Rectal smooth muscle tissue (tissue), 1 donor: ENCODE measurements around the gene RHBDD1.
"Not testable (repeated sequence)": the region's sequence is repeated elsewhere in the genome, so short reads cannot be mapped to it uniquely, and the experiment has no call there.

ENCODE experiments used
- H3K27ac ChIP-seq: one replicate; pipeline ENCODE4 v1.7.0; 2013; ENCODE audit warnings: low read depth, low read length, inconsistent platforms
- H3K27me3 ChIP-seq: one replicate; pipeline ENCODE4 v1.7.0; 2013; ENCODE audit warnings: low read length; ENCODE audit not compliant: control insufficient read depth, insufficient read depth
- H3K36me3 ChIP-seq: one replicate; pipeline ENCODE4 v1.7.0; 2013; ENCODE audit warnings: low read length; ENCODE audit not compliant: control insufficient read depth, insufficient read depth
- H3K4me1 ChIP-seq: one replicate; pipeline ENCODE4 v1.7.0; 2013; ENCODE audit warnings: low read length; ENCODE audit not compliant: control insufficient read depth, insufficient read depth
- H3K4me3 ChIP-seq: one replicate; pipeline ENCODE4 v1.7.0; 2013; ENCODE audit warnings: low read length
- H3K9ac ChIP-seq: one replicate; pipeline ENCODE4 v1.7.0; 2013; ENCODE audit warnings: low read length

The RHBDD1 gene

DNA sequence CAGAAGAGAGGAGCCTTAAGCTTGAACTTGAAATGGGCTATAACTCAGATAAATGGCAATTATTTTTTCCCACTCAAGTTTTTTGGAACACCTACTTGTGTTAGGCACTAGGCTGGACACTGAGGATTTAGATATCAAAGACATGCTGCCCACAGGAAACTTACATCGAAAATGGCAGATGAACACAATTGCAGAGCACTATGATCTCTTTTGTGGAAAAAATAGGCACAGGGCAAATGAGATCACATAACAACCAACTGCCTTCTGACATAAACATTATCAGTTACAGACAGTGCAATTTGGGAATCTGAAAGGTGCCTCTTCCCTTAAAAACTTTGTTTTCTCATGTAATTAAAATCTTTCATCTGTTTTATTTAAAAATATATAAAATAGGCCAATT, 32.4 kb upstream of the RHBDD1 start:
- Histone ChIP-seq H3K27ac (no peak overlapping the region), H3K9ac (no peak overlapping the region), H3K36me3 (no peaks in the 10 kb centered on the region), H3K4me3 (no peak overlapping the region), H3K27me3 (no peaks in the 10 kb centered on the region), H3K4me1 (peaks cover 10% of the 10 kb centered on the region)

DNA sequence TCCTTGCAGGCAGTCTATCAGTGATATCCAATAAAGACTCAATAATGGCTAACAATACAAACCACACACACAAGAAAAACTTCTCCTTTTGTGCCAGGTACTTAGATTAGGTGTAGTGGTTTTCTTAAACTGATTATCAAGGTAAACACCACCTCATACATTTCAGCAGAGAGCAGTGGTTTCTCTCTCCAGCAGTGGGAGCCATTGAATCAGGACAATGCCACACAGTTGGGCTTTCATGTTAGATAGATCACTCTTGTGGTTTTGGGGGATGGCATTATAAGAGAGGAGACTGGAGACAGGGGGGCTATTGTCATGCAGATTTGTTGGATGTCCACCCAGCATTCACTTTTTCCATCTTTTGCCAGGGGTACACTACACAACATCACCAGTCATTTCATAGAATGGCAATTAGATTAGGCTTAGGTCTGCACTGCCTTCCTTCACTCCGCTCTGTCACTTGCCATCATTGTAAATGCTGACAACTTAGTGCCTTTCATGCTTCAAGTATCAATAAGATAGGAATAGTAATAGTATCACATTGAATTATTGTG, 22.6 kb upstream of the RHBDD1 start:
- no peak overlapping the region for H3K4me3 ChIP-seq
- H3K4me1 ChIP-seq: no peaks in the 10 kb centered on the region
- no peak overlapping the region for H3K27ac ChIP-seq
- H3K27me3 ChIP-seq: no peaks in the 10 kb centered on the region
- H3K9ac ChIP-seq: no peak overlapping the region
- no peaks in the 10 kb centered on the region for H3K36me3 ChIP-seq

- no peak overlapping the region for H3K4me3 ChIP-seq
- H3K4me1 ChIP-seq: no peaks in the 10 kb centered on the region
- no peaks in the 10 kb centered on the region for H3K27me3 ChIP-seq
- no peak overlapping the region for H3K27ac ChIP-seq
- no peak overlapping the region for H3K9ac ChIP-seq
- H3K36me3 ChIP-seq: no peaks in the 10 kb centered on the region
These were observed 16.9 kb upstream of the RHBDD1 start for GRCh38 chr2:226818930-226819329.

DNA sequence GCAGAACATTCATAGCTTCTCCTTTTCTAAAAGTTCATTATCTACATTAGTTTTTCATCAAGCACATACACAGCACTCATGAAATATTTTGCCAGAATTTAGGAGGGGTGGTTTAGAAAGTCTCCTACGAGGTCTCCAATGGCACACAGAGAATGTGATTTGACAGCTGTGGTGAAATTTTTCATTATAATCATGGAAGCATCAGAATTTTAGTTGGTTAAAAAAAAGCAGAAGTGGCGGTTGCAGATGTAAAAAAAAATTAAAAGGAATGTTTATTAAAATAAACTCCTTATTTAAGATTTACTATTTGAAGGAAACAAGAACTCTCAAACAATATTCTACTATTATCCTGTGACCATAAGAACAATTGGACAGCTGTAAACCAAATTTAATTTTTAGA, 10.8 kb upstream of the RHBDD1 start:
- Histone ChIP-seq H3K4me1 (no peaks in the 10 kb centered on the region), H3K27me3 (no peaks in the 10 kb centered on the region), H3K9ac (no peak overlapping the region), H3K27ac (no peak overlapping the region), H3K4me3 (no peak overlapping the region), H3K36me3 (no peaks in the 10 kb centered on the region)

GRCh38 chr2:226828191-226828590, 7.7 kb upstream of the RHBDD1 start:
- Histone ChIP-seq H3K9ac (no peak overlapping the region), H3K27ac (no peak overlapping the region), H3K4me3 (no peak overlapping the region), H3K4me1 (no peaks in the 10 kb centered on the region), H3K36me3 (no peaks in the 10 kb centered on the region), H3K27me3 (no peaks in the 10 kb centered on the region)

- no peak overlapping the region for H3K27ac ChIP-seq
- no peak overlapping the region for H3K9ac ChIP-seq
- H3K36me3 ChIP-seq: no peaks in the 10 kb centered on the region
- no peaks in the 10 kb centered on the region for H3K27me3 ChIP-seq
- H3K4me1 ChIP-seq: no peaks in the 10 kb centered on the region
- H3K4me3 ChIP-seq: no peak overlapping the region
These were observed 5.9 kb upstream of the RHBDD1 start for GRCh38 chr2:226829721-226830631.

DNA sequence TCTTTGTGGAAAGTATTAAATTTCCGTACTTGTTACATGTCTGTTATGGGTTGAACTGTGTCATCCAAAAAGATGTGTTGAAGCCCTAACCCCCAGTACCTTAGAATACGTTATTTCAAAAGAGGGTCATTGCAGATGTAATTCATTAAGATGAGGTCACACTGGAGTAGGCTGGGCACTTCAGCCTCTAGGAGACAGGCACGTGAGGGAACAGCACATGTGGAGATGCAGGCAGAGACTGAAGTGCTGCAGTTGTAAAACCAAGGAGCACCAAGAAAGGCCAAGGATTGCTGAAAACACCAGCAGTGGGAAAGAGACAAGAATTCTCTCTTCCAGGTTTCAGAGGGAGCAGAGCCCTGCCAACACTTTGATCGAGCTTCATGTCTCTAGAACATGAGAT, 4.6 kb upstream of the RHBDD1 start:
- H3K27ac ChIP-seq: no peak overlapping the region
- H3K9ac ChIP-seq: no peak overlapping the region
- H3K4me1 ChIP-seq: peaks cover 5% of the 10 kb centered on the region
- H3K4me3 ChIP-seq: no peak overlapping the region
- no peaks in the 10 kb centered on the region for H3K36me3 ChIP-seq
- H3K27me3 ChIP-seq: no peaks in the 10 kb centered on the region

GRCh38 chr2:226832061-226832460, 3.8 kb upstream of the RHBDD1 start:
- no peaks in the 10 kb centered on the region for H3K36me3 ChIP-seq
- peaks cover 10% of the 10 kb centered on the region for H3K4me1 ChIP-seq
- H3K9ac ChIP-seq: no peak overlapping the region
- H3K27me3 ChIP-seq: no peaks in the 10 kb centered on the region
- H3K27ac ChIP-seq: no peak overlapping the region
- no peak overlapping the region for H3K4me3 ChIP-seq

GRCh38 chr2:226834880-226835279, 974 bp upstream of the RHBDD1 start:
- not testable (repeated sequence) for H3K27me3 ChIP-seq, H3K9ac ChIP-seq, H3K27ac ChIP-seq, H3K36me3 ChIP-seq
- Histone ChIP-seq H3K4me1 (peaks cover 12% of the 10 kb centered on the region), H3K4me3 (peak overlapping the region; percentile 84)

DNA sequence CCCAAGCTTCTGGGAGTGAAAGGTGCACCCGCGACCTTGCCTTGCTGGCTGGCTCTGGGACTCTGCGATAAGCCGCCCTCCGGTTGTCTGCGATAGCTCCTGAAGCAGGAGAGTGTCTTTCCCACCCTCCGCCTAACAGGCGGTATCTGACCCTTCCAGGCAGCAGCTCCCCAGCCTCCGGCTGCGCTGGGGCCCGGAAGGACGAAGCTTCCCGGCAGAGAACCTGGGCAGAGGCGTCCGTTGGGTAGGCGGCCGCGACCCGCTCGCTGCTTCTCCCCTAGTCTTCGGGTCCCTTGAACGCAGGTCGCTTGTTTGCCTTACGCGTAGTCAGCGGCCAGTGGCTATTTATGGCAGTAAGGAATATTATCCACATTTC, 446 bp upstream of the RHBDD1 start:
- H3K4me3 ChIP-seq: peak overlapping the region; percentile 84
- H3K36me3 ChIP-seq: no peaks in the 10 kb centered on the region
- peak overlapping the region; percentile 58 for H3K9ac ChIP-seq
- H3K4me1 ChIP-seq: peaks cover 12% of the 10 kb centered on the region
- H3K27ac ChIP-seq: peak overlapping the region; percentile 98
- H3K27me3 ChIP-seq: no peaks in the 10 kb centered on the region

DNA sequence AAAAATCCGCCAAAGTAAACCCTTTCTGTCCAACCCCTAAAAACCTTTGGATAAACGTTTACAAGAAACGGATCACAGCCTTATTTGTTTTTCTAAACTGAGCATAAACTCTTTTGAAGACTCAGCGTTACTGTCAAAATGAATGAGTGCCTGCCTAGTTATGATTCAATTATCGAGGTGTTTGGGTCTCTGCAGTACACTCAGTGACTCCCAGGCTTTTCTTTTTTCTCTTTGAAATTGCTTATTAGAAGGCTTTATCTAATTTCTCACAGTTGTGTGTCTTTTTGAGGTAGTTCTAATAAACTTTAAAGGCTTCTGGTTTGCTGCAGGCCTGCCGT, 663 bp downstream of the RHBDD1 start:
- H3K4me3 ChIP-seq: peak overlapping the region; percentile 84
- H3K4me1 ChIP-seq: peaks cover 12% of the 10 kb centered on the region
- no peaks in the 10 kb centered on the region for H3K27me3 ChIP-seq
- peak overlapping the region; percentile 91 for H3K9ac ChIP-seq
- peak overlapping the region; percentile 98 for H3K27ac ChIP-seq
- H3K36me3 ChIP-seq: no peaks in the 10 kb centered on the region

DNA sequence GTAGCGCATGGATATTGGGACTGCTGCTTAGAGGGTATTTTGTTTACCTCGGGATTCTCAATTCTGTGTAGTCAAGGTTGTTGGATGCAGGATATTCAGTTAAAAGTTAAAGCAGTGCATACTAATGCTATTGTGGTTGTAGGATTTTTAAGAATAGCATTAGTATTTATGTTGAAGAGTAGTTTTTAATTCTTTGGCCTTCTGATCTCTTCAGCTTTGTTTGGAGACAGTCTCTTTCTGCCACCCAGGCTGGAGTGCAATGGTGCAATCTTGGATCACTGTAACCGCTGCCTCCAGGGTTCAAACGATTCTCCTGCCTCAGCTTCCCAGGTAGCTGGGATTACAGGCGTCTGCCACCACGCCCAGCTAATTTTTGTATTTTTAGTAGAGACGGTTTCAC, 1.5 kb downstream of the RHBDD1 start:
- peak overlapping the region; percentile 7 for H3K9ac ChIP-seq
- no peaks in the 10 kb centered on the region for H3K27me3 ChIP-seq
- peaks cover 12% of the 10 kb centered on the region for H3K4me1 ChIP-seq
- H3K27ac ChIP-seq: peak overlapping the region; percentile 98
- peak overlapping the region; percentile 84 for H3K4me3 ChIP-seq
- no peaks in the 10 kb centered on the region for H3K36me3 ChIP-seq
